OCI-M2 (cell line): ENCODE data around the gene GGT6.

Experiments
- DNase-seq: peaks from one replicate; lab custom pipeline; 2025; ENCODE audit not compliant: unreplicated experiment; lab: John Stamatoyannopoulos, UW

The GGT6 gene

GRCh38 chr17:4554441-4554996 is 5.9 kb downstream of the GGT6 start:
- DNase-seq: no peak

DNA sequence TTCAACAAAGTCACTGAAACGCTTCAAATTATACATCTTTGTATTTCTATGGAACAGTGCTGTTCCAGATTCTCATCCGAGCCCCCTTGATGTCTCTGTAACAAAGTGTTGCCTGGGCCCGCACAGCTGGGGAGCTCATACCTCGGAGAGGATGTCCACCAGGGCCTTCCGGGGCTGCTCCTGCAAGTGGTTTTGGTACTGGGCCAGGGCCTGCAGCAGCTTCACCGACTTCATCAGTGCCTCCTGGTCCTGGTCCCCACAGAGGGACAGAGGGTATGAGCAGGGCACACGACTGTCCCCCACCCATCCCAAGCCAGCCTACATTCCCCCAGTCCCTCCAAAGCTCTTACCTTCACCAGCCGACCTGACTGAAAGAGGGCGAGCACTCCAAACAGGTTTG is 6.7 kb downstream of the GGT6 start:
- DNase-seq: no peak

GRCh38 chr17:4551796-4552525 is 8.4 kb downstream of the GGT6 start:
- DNase-seq: no peak

DNA sequence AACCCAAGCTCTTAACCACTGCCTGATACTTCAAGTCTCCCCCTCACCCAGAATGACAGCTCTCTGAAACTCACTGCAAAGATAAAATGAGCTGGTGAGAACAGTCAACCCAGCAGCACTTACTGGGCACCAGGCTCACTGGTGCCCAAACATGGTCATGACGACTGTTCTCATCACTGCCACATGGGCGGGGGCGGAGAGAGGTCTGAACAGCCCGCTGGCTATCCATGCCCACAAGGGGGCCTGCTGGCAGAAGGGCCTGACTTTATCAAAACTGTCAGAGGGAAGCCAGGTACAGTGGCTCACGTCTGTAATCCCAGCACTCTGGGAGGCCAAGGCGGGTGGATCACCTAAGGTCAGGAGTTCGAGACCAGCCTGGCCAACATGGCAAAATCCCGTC is 9.2 kb downstream of the GGT6 start:
- DNase-seq: no peak

DNA sequence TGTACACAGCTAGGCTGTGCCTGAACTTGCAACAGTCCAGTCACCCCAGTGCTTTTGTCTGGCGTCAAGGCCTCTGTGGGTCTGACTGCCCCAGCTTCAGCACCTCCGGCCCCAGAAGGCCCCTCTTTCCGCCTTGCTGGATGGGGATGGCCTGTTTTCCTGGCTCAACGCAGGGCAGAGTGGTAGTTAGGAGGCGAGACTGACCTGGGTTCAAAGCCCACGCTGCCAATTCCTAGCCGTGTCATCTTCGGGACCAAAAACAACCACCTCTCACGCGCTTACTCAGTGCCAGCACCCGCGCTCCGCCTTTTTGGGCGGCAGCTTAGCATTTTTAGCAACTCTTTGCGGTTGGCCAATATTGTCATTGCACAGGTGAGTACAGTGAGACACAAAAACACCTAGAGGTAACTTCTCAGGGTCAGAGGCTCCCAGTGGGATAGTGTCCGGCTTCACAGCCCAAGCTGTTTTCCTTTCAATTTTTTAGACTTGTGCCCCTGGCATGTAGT is 9.8 kb downstream of the GGT6 start:
- DNase-seq: no peak

GRCh38 chr17:4549781-4550533 is 10.4 kb downstream of the GGT6 start:
- no peak for DNase-seq

DNA sequence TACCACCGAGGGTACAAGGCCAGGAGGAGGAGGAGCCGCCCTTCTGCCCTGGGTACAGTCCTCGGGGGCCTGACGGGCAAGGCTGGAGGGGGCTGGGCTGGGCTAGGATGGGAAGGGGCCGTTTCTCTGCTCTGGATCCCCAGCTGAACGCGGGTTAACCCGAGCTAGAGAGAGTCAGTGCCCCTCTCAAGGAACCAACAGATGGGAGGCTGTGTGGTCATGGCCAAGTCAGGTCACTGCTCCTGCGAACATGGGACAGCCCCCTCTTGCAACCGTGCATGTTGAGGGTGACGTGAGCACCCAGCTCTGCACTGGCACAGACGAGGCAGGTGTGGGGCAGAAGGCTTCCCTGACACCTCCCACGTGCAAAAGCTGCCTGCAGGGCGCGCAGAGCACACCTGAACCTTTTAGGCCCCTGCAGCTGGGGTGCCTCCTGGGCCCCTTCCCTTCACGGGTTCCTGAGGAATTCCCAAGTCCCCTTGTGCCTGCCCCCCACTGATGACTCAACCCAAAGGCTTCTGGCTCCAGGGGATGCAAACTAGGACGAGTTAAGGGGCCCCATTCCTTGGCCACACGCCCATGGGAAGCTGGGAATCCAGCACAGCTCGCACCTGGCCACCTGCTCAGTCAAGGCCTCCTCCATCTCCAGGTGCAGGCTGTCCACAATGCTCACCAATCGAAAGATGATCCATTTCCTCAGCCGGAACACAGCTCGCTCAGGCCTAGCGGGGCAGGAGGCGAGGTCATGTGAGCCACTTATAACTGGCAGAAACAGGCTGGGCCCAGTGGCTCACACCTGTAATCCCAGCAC is 11.5 kb downstream of the GGT6 start:
- DNase-seq: no peak

DNA sequence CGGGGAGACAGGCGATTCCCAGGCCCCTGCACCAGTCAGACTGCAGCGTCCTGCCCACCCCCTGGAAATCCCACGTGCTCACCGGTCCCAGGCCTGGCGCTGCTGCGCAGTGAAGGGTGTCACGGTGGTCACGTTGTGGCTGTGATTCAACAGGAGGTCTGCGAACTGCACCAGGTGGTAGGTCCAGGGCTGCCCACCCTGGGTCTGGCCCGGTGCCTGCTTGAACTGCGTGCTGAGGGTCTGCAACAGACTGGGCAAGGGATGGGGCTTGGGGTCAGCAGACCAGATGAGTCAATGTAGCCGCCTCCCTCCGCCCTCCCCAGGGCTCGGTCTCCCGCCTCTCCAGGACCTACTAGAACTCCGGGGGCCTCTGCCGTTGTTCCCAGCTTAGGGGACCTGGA is 12.3 kb downstream of the GGT6 start:
- DNase-seq: no peak

DNA sequence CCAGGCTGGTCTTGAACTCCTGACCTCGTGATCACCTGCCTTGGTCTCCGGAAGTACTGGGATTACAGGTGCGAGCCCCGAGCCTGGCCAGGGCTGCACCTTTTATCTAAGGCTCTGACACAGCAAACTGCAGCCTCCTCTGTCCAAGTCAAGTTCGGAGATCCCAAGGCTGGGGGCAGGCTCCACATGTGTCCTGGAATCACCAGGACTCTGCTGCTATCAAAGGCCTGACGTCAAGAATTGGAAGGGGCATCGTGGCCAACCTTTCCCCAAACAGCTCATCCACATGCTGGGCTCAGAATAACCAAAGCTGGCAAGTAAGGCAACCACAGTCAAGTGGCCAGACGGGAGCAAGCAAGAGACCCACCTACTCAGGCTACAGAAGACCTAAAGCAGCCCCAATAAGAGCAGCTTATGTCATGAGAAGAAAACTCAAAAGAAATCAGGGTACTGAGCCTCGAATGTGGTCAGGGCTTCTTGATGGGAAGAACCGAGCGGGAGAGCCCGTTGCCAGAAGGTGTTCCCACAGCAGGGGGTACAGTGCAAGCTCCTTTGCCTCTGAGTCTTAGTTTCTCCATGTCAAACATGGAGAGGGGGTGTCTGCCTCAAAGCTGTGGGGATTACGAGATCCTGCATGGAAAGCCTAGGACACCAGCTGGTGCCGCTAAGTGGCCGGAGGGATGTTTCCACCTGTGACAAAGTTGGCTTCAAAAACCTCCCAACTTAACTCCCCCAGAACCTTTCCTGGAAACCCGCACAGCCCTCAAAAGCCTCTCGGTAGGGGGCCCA is 13.1 kb downstream of the GGT6 start:
- DNase-seq: no peak

- no peak for DNase-seq
These were observed 15.0 kb downstream of the GGT6 start for GRCh38 chr17:4545217-4545951.

DNA sequence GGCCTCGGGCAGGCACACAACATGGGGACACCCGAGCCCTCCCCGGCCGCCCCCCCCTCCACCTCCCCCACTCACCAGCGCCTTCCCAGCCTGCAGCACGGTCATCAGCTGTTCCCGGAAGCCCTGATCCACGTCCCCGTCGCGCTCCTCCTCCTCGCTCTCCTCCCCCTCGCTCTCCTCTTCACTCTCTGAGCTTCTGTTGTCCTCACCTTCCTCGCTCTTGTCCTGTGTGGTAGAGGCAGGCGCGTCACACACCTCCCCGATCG is 15.5 kb downstream of the GGT6 start:
- no peak for DNase-seq

GRCh38 chr17:4544135-4544950 is 16.0 kb downstream of the GGT6 start:
- no peak for DNase-seq

- DNase-seq: no peak
These were observed 16.8 kb downstream of the GGT6 start for GRCh38 chr17:4543557-4544026.

GRCh38 chr17:4542726-4543191 is 17.6 kb downstream of the GGT6 start:
- no peak for DNase-seq

DNA sequence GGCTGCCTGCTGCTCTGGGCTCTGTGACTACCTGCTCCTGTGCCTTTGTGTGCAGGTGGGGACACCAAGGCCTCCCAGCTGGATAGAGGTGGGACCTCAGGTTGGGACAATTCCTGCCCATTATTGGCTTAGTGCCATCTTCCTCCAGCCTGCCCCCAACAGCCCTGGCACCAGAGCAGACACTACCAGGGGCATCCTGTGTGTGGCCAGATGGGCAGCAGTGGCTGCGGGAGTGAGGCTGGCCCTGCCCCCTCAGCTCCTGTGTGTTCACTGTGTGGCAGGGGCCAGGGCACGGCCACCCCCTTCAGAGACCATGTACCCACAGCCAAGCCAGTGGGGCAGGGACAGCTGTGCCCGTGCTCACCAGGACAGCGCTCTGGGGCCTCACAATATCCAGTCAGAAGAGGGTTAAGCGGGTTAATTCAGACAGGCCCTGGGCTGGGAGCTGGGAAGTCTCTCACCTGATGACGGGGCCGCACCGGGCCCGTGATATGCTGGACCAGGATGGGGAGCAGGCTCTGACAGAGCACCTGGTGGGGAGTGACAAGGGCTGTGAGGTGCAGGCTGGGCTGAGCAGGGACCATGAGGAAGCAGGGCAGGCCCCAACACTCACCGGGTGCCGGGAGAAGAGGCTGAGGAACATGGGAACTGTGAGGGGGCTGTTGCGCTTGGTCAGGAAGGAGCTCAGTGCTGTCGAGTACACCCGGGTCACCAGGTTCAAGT is 18.2 kb downstream of the GGT6 start:
- DNase-seq: no peak

DNA sequence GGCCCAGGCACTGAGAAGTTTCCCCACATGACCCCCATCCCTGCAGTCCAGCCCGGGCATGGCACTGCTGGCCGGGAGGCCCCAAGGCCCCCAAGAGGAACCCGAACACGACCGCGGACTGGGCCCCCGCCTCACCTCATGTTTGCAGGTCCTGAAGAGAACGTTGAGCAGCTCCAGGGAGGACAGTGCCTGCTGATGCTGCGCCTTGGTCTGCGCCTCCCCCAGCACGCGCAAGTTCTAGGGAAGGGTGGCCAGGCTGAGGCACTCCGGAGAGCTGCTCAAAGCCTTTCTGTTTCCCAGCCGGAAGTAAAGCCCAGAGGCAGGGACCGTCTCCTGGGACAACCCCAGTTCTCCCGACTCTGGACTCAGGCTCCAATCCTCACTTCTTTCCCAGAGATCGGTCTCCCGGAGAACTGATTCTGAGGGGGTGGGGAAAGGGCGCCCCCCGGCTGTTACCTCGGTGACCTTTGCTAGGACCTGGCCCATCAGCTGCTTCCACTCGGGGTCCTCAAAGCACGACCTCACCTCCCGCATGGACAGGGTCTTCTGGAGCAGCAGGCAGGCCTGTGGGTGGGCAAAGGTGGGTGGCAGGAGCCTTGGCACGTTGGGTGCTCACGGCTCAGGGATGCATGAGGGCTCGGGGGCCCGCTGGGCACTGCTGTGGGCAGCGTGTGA is 18.9 kb downstream of the GGT6 start:
- no peak for DNase-seq

DNA sequence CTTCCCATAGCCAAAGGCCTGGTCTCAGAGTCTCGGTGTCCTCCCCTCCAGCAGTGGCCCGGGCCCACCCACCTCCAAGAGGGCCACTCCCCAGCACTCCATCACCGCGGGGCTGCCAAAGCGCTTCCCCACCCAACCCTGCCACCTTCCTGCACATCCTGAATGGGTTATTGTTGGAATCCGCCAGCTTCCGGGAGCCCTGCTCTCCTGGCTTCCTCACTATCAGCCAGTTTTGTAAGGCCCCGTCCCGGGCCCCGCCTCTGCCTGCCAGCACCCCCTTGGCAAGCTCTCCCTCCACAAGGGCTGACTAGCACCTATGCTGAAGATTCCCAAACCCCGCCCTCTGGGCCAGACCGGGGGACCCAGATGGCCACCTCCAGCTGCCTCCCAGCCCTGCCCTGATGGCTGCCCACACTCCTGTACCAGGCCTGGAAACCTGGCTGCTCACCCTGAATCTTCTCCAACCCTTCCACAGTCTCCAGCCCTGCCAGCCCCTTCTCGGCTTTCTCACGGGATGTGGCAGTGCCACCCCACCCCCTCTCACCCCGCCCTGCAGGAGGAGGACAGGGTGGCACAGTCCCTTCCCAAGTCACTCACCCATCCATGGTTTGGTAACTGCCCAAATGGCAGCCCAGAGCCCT is 19.6 kb downstream of the GGT6 start:
- no peak for DNase-seq
